Activated CD8-positive, alpha-beta memory T cell treated with anti-CD3 and anti-CD28 coated beads, Interleukin-2, amount 50 U/mL, for 1 hour (primary cell): ENCODE results near the gene VSIR.

ENCODE experiments used
- DNase-seq: peaks from one replicate; pipeline ENCODE4 v3.0.0-alpha.2; 2020; ENCODE audit errors: extremely low read depth

Gene VSIR

GRCh38 chr10:71727738-71728737, 45.3 kb downstream of the VSIR start:
- DNase-seq: no peak

- no peak for DNase-seq
Measured at GRCh38 chr10:71727105-71727737, 46.1 kb downstream of the VSIR start.

GRCh38 chr10:71726580-71727104, 46.7 kb downstream of the VSIR start:
- DNase-seq: no peak

GRCh38 chr10:71725998-71726579, 47.2 kb downstream of the VSIR start:
- no peak for DNase-seq

DNA sequence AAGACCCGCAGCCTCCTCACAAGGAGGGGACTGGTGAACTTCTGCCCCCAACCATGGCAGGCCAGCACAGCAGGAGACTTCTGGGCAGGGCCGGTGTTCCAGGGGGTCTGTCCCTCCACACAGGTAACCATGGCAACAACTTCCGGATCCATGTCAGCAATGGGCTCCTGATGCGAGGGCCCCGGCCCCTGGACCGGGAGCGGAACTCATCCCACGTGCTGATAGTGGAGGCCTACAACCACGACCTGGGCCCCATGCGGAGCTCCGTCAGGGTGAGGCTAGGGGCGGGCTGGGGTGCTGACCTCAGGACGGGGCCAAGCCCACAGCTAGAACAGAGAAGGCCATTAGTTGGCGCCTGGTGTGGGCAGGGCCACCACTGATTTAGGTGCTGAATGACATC, 48.1 kb downstream of the VSIR start:
- DNase-seq: no peak

DNA sequence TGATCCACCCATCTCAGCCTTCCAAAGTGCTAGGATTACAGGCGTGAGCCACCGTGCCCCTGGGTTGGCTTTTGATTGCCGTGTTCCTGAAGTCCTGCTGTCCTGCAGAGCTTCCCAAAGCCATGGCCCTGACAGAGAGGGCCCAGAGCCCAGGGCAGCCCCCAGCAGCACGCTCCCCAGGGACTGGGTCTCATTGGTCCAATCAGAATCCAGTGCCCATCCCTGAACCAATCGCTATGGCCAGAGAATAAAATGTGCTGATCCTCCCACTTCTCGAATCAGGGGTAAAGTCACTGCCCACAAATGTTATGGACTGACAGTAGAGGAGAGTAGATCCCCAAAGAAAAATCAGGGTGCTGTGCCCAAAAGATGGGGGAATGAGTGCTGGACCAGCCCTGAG, 48.8 kb downstream of the VSIR start:
- DNase-seq: no peak

DNA sequence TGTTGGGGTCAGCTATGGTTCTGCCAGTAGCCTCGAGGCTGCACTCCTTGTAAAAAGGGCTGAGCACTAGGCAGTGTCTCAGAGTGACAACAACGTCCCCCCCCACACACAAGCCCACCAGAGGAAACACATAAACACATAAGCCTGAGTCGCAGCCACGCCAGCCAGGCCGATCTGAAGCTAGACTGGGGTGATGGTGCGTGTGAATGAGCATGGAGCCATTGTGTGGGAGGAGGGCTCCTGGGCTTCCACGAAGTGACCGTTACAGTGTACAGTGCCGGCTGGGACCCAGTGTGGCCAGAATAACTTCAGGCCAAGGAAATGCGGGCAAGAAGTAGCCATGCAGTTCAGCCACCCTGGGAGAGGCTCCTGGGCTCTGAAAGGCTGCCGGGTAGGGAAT, 50.0 kb downstream of the VSIR start:
- DNase-seq: no peak

- DNase-seq: no peak
Measured at GRCh38 chr10:71722849-71723248, 50.5 kb downstream of the VSIR start.

DNA sequence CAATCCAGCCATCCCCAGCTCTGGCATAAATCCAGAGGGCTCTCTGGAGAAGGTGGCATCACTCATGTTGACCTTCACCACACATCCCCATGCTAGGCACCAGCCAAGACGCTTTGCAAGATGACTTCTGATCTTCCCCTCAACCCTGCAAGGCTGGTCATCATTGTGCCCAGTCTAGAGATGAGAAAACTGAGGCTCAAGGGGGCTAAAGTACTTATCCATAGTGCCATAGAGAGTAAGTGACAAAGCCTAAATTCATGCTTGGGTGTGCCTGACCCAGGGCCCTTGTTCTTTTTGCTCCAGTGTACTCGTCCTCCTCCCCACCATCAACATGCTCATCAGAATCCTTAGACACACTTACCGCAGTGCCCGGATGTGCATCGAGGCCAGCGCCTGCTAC, 52.0 kb downstream of the VSIR start:
- DNase-seq: no peak

DNA sequence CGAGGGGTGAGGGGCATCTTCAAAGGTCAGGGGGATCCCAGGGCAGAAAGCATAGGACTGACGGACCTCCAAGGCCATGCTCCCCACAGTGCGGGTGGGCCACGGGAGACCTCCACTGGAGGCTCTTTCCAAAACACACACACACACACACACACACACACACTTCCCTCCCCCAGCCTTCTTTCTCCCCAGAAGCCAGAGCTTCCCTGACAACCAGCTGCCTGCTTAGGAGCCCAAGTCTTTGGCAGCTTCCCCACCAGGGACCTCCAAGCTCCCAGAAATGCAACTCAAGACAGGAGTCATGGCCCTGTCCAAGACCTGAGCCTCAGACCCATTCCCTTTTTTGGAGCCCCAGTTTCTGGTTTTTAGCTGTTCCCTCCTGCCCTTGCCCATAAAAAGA, 53.0 kb downstream of the VSIR start:
- no peak for DNase-seq

DNA sequence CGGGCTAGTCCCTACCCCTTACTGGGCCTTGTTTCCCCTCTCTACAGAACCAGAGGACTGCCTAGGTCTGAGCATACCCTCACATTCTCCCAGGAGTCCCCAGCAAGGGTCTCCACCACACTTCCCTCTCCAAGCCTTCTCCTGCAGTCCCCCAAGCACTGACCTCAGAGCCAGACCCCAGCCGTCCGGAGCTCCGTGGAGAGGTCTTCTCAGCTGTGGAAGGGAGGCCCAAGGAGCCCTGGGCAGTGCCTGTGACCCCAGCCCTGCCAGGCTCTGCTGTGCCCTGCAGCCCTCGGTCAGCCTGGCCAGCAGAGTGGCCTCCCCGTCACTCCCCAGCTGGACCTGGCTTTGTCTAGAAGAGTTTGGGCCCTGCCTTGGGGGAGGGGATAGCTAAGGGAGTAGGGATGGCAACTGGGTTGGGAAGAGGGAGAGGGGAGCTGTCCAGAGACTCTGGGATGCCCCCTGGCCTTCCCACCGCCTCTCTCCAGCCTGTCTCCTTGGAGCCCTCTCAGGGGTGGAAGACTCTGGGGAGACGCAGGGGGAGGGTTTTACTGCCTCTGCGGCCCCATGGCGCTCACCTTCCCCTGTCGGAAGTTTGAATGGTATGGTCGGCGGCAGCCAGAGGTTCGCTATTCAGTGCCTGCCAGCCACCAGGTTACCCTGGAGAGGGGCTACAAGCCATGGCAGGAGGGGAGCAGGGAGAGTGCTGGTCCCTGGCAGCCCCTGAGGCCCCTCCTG, 53.7 kb downstream of the VSIR start, which contains the start of gene C10orf105:
TSS of gene C10orf105 (minus strand) at position 315 of the 738 bp plus-strand sequence. CDS start 3,441 bp downstream, outside the sequence.
- no peak for DNase-seq

DNA sequence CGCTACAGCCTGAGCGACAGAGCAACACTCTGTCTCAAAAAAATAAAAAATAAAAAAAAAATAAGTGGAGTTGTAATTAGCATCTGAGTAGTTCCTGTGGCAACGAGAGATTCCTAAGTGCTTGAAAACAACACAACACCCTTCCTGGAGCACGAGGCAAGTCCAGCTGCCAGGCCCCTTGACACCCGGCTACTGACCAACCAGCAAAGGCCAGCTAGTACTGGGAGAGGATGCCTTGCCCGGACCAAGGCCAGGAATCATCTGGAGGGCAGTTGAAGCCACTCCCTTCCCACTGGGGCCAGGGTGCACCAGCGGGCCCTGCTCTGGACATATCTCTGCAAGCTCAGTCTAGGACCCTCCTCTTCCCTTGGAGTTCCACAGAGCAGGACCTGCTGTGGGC, 54.3 kb downstream of the VSIR start:
- DNase-seq: no peak

DNA sequence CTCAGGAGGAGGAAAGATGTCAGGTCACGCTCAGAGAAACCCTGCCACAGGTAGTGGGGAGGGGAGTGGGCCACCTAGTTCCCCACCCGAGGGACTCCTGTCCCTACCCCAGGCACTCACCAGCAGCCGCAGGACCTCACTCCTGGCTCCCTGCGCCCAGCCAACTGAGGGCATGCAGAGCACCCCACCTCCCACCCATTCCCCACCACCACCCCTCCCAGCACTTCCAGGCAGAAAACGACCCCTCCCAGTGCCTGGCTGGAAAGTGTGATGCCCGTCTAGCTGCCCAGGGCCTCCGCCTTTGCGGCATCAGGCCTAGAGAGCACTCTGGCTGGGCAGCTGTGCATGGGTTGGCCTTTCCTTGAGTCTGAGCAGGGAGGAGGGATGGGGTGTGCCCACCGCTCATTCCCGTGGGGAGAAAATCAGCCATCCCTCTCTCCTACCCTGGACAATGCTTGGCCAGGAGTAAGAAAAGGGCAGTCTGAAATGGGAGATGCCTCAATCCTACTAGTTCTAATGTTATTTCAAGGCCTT, 55.1 kb downstream of the VSIR start:
- DNase-seq: no peak

DNA sequence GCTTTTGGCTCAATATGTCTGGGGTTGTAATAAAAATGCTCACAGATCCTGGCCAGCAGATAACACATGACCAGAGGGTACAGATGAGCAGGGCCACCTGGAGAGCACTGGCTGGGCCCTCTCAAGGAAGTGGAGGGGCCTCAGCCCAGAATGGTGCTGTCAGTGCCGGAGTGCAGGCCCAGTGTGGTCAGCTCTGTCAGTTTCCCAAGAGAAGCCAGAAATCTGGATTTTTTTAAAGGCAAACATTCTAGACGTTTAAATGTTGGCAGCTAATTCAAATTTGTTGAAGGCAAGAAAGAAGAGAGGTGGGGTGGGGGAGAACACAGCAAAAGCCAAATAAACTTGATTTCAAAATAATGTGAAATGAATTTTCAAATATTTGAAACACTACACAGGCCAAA, 55.8 kb downstream of the VSIR start:
- no peak for DNase-seq

- DNase-seq: no peak
Measured at GRCh38 chr10:71717056-71717455, 56.3 kb downstream of the VSIR start.

GRCh38 chr10:71716426-71716825, 56.9 kb downstream of the VSIR start:
- DNase-seq: no peak

DNA sequence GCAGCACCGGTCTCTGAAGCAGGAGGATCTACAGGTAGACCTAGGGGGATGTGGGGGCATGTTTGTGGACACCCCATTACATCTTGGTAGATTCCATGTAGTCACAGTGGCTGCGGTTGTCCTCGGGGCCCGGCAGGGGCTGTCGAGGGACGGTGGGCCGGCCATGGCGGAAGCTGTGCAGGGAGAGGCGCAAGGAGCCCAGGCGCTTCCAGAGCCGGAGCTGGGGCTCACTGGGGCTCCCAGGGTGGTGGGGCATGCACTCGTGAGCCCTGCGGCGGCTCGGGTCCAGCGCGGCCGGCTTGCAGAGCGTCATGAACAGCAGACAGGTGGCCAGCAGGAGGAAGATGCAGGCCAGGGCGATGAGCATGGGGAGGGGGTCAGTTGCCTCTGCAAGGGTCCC, 57.5 kb downstream of the VSIR start:
- DNase-seq: no peak

DNA sequence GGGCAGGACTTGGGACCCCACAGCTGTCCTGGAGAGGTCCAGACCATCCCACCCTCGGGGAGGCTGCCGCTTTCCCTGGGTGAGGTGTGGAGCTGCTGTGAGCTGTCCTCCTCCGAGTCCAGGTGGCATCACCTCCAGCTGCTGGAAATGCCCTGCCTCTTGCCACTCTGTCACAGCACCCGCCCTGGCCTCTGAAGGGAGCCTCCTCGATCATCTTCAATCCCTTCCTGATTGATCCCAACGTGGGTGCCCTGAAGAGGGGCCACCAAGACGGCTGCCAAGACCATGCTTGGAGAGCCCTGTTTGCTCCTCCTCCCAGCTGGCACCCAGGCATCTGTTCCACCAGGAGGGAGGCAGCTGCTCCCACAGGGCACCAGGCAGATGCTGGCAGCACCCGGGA, 58.3 kb downstream of the VSIR start:
- no peak for DNase-seq

- DNase-seq: no peak
Measured at GRCh38 chr10:71714592-71714991, 58.7 kb downstream of the VSIR start.

DNA sequence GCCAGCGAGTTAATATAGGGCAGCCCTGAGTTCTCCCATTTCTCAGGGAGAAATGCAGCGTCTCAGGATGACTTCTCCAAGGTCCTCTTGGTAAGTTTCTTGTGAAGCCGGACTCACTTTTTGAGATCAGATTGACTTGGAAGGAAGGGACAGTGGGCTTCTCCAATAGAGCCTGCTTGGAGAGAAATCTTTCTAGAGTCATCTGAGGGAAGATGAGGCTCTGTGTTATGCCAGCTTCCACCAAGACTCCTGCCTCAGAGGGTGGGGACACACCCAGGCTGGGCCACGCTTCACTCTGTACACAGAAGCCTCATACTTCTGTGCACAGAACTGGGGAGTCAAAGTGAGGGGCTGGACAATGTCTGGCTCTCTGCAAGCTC, 59.3 kb downstream of the VSIR start:
- DNase-seq: no peak
